HG03095 (cell line): ENCODE results near the gene MRAP2.
"Not testable (repeated sequence)": the region's sequence is repeated elsewhere in the genome, so short reads cannot be mapped to it uniquely, and the experiment has no call there.

Source experiments
- ATAC-seq: cut with Tn5 transposase; IDR thresholded peaks from one replicate; pipeline ENCODE4 v1.9.1; 2021; ENCODE audit warnings: moderate library complexity; ENCODE audit not compliant: unreplicated experiment

Gene MRAP2

GRCh38 chr6:84027340-84028181 lies 6.0 kb upstream of the MRAP2 start:
- ATAC-seq = no peak

- no peak for ATAC-seq
Observed at GRCh38 chr6:84028350-84028749, 5.2 kb upstream of the MRAP2 start.

- not testable (repeated sequence) for ATAC-seq
Observed at GRCh38 chr6:84032000-84032399, 1.6 kb upstream of the MRAP2 start.

GRCh38 chr6:84035484-84035883 lies 1.9 kb downstream of the MRAP2 start:
- no peak for ATAC-seq

GRCh38 chr6:84037425-84038089 lies 4.0 kb downstream of the MRAP2 start:
- no peak for ATAC-seq

GRCh38 chr6:84042603-84043002 lies 9.0 kb downstream of the MRAP2 start:
- ATAC-seq = no peak

GRCh38 chr6:84043555-84043954 lies 10.0 kb downstream of the MRAP2 start:
- no peak for ATAC-seq

GRCh38 chr6:84046755-84047154 lies 13.2 kb downstream of the MRAP2 start:
- no peak for ATAC-seq

- ATAC-seq = no peak
Observed at GRCh38 chr6:84048588-84048987, 15.0 kb downstream of the MRAP2 start.

- no peak for ATAC-seq
Observed at GRCh38 chr6:84050408-84050807, 16.8 kb downstream of the MRAP2 start.

- ATAC-seq = no peak
Observed at GRCh38 chr6:84052204-84052882, 18.8 kb downstream of the MRAP2 start.

GRCh38 chr6:84052883-84053241 lies 19.3 kb downstream of the MRAP2 start:
- ATAC-seq = no peak

GRCh38 chr6:84055647-84056046 lies 22.1 kb downstream of the MRAP2 start:
- ATAC-seq = no peak

- no peak for ATAC-seq
Observed at GRCh38 chr6:84057908-84058307, 24.3 kb downstream of the MRAP2 start.

GRCh38 chr6:84059082-84059481 lies 25.5 kb downstream of the MRAP2 start:
- ATAC-seq = no peak

- ATAC-seq = no peak
Observed at GRCh38 chr6:84061174-84061573, 27.6 kb downstream of the MRAP2 start.

GRCh38 chr6:84061613-84062398 lies 28.2 kb downstream of the MRAP2 start:
- no peak for ATAC-seq

- no peak for ATAC-seq
Observed at GRCh38 chr6:84062519-84063154, 29.1 kb downstream of the MRAP2 start.

- ATAC-seq = no peak
Observed at GRCh38 chr6:84065693-84066290, 32.2 kb downstream of the MRAP2 start.

- no peak for ATAC-seq
Observed at GRCh38 chr6:84066536-84066935, 33.0 kb downstream of the MRAP2 start.
